T-helper 2 cell (primary cell): ENCODE data around the gene ZNF385C.
"Not testable (repeated sequence)": the region's sequence is repeated elsewhere in the genome, so short reads cannot be mapped to it uniquely, and the experiment has no call there.

ENCODE experiments used
- DNase-seq, 5 experiments: peaks; one replicate each; pipeline versions ENCODE4 v3.0.0 to v3.0.0-alpha.2; 2012 to 2022
- total RNA-seq, 2 donors: gene quantifications; one replicate each; lab custom pipeline; 2026; lab: John Stamatoyannopoulos, UW

Gene ZNF385C
- 0 to 0.13 reads per million in 2 donors for total RNA-seq

GRCh38 chr17:42097691-42098631 lies at the start of gene ZNF385C:
Gene ZNF385C (minus strand): TSS chr17:42098473. CDS start chr17:42063056, 35,417 bp downstream.
- peak in 4 of 5 experiments; percentile 7 to 49 (median 33) for DNase-seq

GRCh38 chr17:42146911-42147607 lies 48.8 kb upstream of the ZNF385C start:
- no peak for DNase-seq

GRCh38 chr17:42143138-42143537 lies 44.9 kb upstream of the ZNF385C start:
- DNase-seq, result not testable (repeated sequence)

- DNase-seq, result no peak
These were observed 44.2 kb upstream of the ZNF385C start for GRCh38 chr17:42142371-42142896.

GRCh38 chr17:42141382-42141781 lies 43.1 kb upstream of the ZNF385C start:
- no peak for DNase-seq

- not testable (repeated sequence) for DNase-seq
These were observed 42.4 kb upstream of the ZNF385C start for GRCh38 chr17:42140690-42141089.

- no peak for DNase-seq
These were observed 40.6 kb upstream of the ZNF385C start for GRCh38 chr17:42138749-42139492.

GRCh38 chr17:42136654-42137051 lies 38.4 kb upstream of the ZNF385C start:
- DNase-seq, result no peak

- DNase-seq, result no peak
These were observed 37.7 kb upstream of the ZNF385C start for GRCh38 chr17:42135664-42136653.

- DNase-seq, result no peak
These were observed 36.9 kb upstream of the ZNF385C start for GRCh38 chr17:42135151-42135550.

- DNase-seq, result peak in 1 of 5 experiments; percentile 41
These were observed 35.3 kb upstream of the ZNF385C start for GRCh38 chr17:42133461-42134041.

- peak in 1 of 5 experiments; percentile 46 for DNase-seq
These were observed 34.7 kb upstream of the ZNF385C start for GRCh38 chr17:42132941-42133340.

- no peak for DNase-seq
These were observed 33.7 kb upstream of the ZNF385C start for GRCh38 chr17:42131981-42132432.

- DNase-seq, result no peak
These were observed 33.0 kb upstream of the ZNF385C start for GRCh38 chr17:42131232-42131631.

- DNase-seq, result no peak
These were observed 32.1 kb upstream of the ZNF385C start for GRCh38 chr17:42130310-42130936.

- DNase-seq, result no peak
These were observed 31.0 kb upstream of the ZNF385C start for GRCh38 chr17:42129109-42129837.

- DNase-seq, result no peak
These were observed 29.1 kb upstream of the ZNF385C start for GRCh38 chr17:42127414-42127813.

GRCh38 chr17:42126836-42127235 lies 28.6 kb upstream of the ZNF385C start:
- DNase-seq, result no peak

GRCh38 chr17:42125565-42125964 lies 27.3 kb upstream of the ZNF385C start:
- no peak for DNase-seq

GRCh38 chr17:42124256-42124655 lies 26.0 kb upstream of the ZNF385C start:
- DNase-seq, result no peak
